ENCODE data around the gene C13orf46.

GRCh38 chr13:113965383-113965874 is 8.4 kb downstream of the C13orf46 start:
- TF ChIP-seq EZH2 (IDR thresholded peaks at IDR 0.05; ENCODE audit: borderline replicate concordance, insufficient read depth, low read depth, low read length, poor library complexity, severe bottlenecking): no peak
- TF ChIP-seq, protein P1, sequence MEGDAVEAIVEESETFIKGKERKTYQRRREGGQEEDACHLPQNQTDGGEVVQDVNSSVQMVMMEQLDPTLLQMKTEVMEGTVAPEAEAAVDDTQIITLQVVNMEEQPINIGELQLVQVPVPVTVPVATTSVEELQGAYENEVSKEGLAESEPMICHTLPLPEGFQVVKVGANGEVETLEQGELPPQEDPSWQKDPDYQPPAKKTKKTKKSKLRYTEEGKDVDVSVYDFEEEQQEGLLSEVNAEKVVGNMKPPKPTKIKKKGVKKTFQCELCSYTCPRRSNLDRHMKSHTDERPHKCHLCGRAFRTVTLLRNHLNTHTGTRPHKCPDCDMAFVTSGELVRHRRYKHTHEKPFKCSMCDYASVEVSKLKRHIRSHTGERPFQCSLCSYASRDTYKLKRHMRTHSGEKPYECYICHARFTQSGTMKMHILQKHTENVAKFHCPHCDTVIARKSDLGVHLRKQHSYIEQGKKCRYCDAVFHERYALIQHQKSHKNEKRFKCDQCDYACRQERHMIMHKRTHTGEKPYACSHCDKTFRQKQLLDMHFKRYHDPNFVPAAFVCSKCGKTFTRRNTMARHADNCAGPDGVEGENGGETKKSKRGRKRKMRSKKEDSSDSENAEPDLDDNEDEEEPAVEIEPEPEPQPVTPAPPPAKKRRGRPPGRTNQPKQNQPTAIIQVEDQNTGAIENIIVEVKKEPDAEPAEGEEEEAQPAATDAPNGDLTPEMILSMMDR (IDR thresholded peaks at IDR 0.05): no peak

All from B cell (primary cell).